Adrenal gland (tissue), 12 donors: Measurements from ENCODE around the gene PTCD1. TPM values are rescaled to one million over a fixed set of nuclear protein-coding genes. Genes with fewer than 3 reads are reported as not detected.
A peak's percentile ranks its signal among the peaks of the same experiment; 100 is the strongest.
"Not testable (repeated sequence)": the region's sequence is repeated elsewhere in the genome, so short reads cannot be mapped to it uniquely, and the experiment has no call there.

Source experiments
- DNase-seq, 7 donors: peaks; one replicate each; pipeline ENCODE4 v3.0.0-alpha.2; 2019 to 2020
- H3K27ac ChIP-seq, 5 donors: fragments of 200-600 bp; sonication (generic) in 4 of 5; 1 replicate in 3 of 5; 2 replicates in 2 of 5; pipeline versions ENCODE4 v1.5.1 to v1.8.0; 2016 to 2020; ENCODE audit warnings: mild to moderate bottlenecking in 1 of 5
- H3K27me3 ChIP-seq: fragments of 200-600 bp; 2 replicates; pipeline ENCODE4 v1.8.0; 2021
- H3K36me3 ChIP-seq, 2 donors: fragments of 200-600 bp; replicated peaks in 1 of 2; 1 replicate in 1 of 2; 2 replicates in 1 of 2; pipeline versions ENCODE4 v1.5.1 to v1.8.0; 2018 to 2022
- H3K4me1 ChIP-seq, 2 donors: fragments of 200-600 bp; replicated peaks in 1 of 2; 1 replicate in 1 of 2; 2 replicates in 1 of 2; pipeline versions ENCODE4 v1.5.1 to v1.8.0; 2018 to 2021
- H3K4me3 ChIP-seq, 4 donors: fragments of 200-600 bp; sonication (generic) in 3 of 4; one replicate each; pipeline ENCODE4 v1.5.1; 2016 to 2018
- H3K9me3 ChIP-seq, 3 donors: fragments of 200-600 bp; sonication (generic) in 1 of 3; replicated peaks in 1 of 3; 1 replicate in 2 of 3; 2 replicates in 1 of 3; pipeline versions ENCODE4 v1.5.1 to v1.8.0; 2016 to 2021
- POLR2A ChIP-seq, 2 donors: fragments of 450-650 bp; IDR thresholded peaks; one replicate each; pipeline ENCODE4 v1.6.1; 2017; ENCODE audit warnings: antibody characterized with exemption in 2 of 2, mild to moderate bottlenecking in 2 of 2, moderate library complexity in 1 of 2
- WGBS, 4 donors: extraction: QIAGEN DNeasy Blood & Tissue Kit in 2 of 4; methylation state at CpG; one replicate each; pipeline versions ENCODE4 v1.1.5 to v1.1.7; 2013 to 2017; 5-methylcytosine and 5-hydroxymethylcytosine counted together
- intact Hi-C, 2 donors: fragments of 100-400 bp; cut with DNase I; formaldehyde crosslinking; loops; one replicate each; pipeline versions ENCODE4 v1.14.1 to v1.15.0; 2022 to 2023
- polyA plus RNA-seq, 3 donors: library from polyadenylated mRNA; stranded (reverse); fragments of 200-250 nt in 2 of 3; fragments of 350-450 nt in 1 of 3; fragmentation: Illumina TruSeq in 1 of 3; extraction: RNeasy Lipid Tissue Mini Kit (QIAGEN cat#74804) in 1 of 3; gene quantifications; one replicate each; pipeline ENCODE4 v1.2.3, GENCODE V29; 2013 to 2014
- total RNA-seq, 9 donors: library from RNA; depleted of rRNA in 4 of 9; stranded (reverse); fragments of >200 nt in 4 of 9; fragments of 120-200 nt in 1 of 9; fragmentation: NEBNext Ultra II Directional in 1 of 9; extraction: Animal tissue kit (Norgen Biotek cat#: 25700) in 1 of 9; gene quantifications; one replicate each; pipeline versions ENCODE4 v1.1.0 to v1.2.4, GENCODE V29; 2013 to 2023
- TF ChIP-seq, protein P1 (sequence below), 6 experiments: fragments of 450-650 bp in 4 of 6; fragments of 200-600 bp in 2 of 6; sonication (generic) in 1 of 6; IDR thresholded peaks; 1 replicate in 5 of 6; 2 replicates in 1 of 6; pipeline versions ENCODE4 v1.5.1 to v1.8.0; 2016 to 2021; ENCODE audit warnings: antibody characterized with exemption in 6 of 6, mild to moderate bottlenecking in 2 of 6, moderate library complexity in 1 of 6
- donor health status: healthy with polysubstance abuse.
- donor health status: Bipolar disorder and iron deficiency.
- donor health status: DM: yes; HTN: yes; CAD: no.
- donor health status: DM: no; HTN: no; CAD: no.
- donor health status: DM: no; HTN: no; CAD: no.
- donor health status: DM: yes; HTN: yes; CAD: no.

PTCD1 gene
- total and polyA plus RNA-seq, 12 donors, result 2.5 to 9.2 (median 6.0) TPM

- intact Hi-C loops, result no loop called here
- Histone ChIP-seq H3K27ac (peak overlapping the region in 2 of 5 donors; percentile 69 to 79), H3K4me3 (no peak overlapping the region), H3K4me1 (peaks cover 12 to 17% of the 10 kb centered on the region in 2 donors), H3K36me3 (peaks cover 0 to 74% of the 10 kb centered on the region in 2 donors), H3K27me3 (no peaks in the 10 kb centered on the region), H3K9me3 (no peaks in the 10 kb centered on the region)
- DNase-seq, result no peak
- TF ChIP-seq, protein P1, sequence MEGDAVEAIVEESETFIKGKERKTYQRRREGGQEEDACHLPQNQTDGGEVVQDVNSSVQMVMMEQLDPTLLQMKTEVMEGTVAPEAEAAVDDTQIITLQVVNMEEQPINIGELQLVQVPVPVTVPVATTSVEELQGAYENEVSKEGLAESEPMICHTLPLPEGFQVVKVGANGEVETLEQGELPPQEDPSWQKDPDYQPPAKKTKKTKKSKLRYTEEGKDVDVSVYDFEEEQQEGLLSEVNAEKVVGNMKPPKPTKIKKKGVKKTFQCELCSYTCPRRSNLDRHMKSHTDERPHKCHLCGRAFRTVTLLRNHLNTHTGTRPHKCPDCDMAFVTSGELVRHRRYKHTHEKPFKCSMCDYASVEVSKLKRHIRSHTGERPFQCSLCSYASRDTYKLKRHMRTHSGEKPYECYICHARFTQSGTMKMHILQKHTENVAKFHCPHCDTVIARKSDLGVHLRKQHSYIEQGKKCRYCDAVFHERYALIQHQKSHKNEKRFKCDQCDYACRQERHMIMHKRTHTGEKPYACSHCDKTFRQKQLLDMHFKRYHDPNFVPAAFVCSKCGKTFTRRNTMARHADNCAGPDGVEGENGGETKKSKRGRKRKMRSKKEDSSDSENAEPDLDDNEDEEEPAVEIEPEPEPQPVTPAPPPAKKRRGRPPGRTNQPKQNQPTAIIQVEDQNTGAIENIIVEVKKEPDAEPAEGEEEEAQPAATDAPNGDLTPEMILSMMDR (IDR thresholded peaks at IDR 0.05), result no peak
- no peak for TF ChIP-seq POLR2A (IDR thresholded peaks at IDR 0.05)
- WGBS, 4 donors, result 85 to 93% (median 90%) methylated on average over 5 to 8 of the region's 8 CpGs
Observed at GRCh38 chr7:99392046-99392445, 46.6 kb downstream of the PTCD1 start.

- 67 to 84% (median 71%) methylated on average over 17 to 23 of the region's 23 CpGs for WGBS, 4 donors
- no peaks in the 10 kb centered on the region for H3K27me3 ChIP-seq
- DNase-seq, result peak in 5 of 7 donors; percentile 52 to 63 (median 53)
- TF ChIP-seq POLR2A (IDR thresholded peaks at IDR 0.05), result no peak
- TF ChIP-seq, protein P1 (IDR thresholded peaks at IDR 0.05), result no peak
- H3K9me3 ChIP-seq, result no peaks in the 10 kb centered on the region
- peaks cover 12 to 17% of the 10 kb centered on the region in 2 donors for H3K4me1 ChIP-seq
- peaks cover 0 to 78% of the 10 kb centered on the region in 2 donors for H3K36me3 ChIP-seq
- H3K4me3 ChIP-seq, result no peak overlapping the region
- intact Hi-C loops, result no loop called here
- peak overlapping the region in 1 of 5 donors; percentile 1 for H3K27ac ChIP-seq
Observed at GRCh38 chr7:99390941-99391602, 47.5 kb downstream of the PTCD1 start.

DNA sequence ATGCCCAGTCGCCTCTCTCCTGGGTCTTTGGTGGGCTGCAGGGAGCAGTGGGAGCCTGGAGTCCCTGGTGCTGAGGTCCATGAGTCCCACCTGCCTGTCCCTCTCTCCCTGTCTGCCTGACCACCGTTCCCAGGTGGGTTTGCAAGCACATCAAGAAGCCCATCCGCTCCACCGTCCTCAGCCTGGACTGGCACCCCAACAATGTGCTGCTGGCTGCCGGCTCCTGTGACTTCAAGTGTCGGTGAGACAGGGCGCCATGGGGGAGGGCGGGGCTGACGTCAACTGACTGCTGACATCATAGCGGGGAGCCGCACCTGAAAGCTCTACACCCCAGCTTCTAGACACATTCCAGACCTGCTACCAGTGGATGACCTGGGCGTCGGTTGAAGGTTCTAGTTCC is 48.8 kb downstream of the PTCD1 start:
- peaks cover 12 to 17% of the 10 kb centered on the region in 2 donors for H3K4me1 ChIP-seq
- no peaks in the 10 kb centered on the region for H3K9me3 ChIP-seq
- H3K4me3 ChIP-seq, result no peak overlapping the region
- WGBS, 4 donors, result 91 to 96% (median 93%) methylated on average over 9 to 13 of the region's 13 CpGs
- no peak overlapping the region for H3K27ac ChIP-seq
- DNase-seq, result no peak
- TF ChIP-seq POLR2A (IDR thresholded peaks at IDR 0.05), result no peak
- TF ChIP-seq, protein P1 (IDR thresholded peaks at IDR 0.05), result no peak
- intact Hi-C loops, result no loop called here
- H3K36me3 ChIP-seq, result peaks cover 0 to 65% of the 10 kb centered on the region in 2 donors
- H3K27me3 ChIP-seq, result no peaks in the 10 kb centered on the region

DNA sequence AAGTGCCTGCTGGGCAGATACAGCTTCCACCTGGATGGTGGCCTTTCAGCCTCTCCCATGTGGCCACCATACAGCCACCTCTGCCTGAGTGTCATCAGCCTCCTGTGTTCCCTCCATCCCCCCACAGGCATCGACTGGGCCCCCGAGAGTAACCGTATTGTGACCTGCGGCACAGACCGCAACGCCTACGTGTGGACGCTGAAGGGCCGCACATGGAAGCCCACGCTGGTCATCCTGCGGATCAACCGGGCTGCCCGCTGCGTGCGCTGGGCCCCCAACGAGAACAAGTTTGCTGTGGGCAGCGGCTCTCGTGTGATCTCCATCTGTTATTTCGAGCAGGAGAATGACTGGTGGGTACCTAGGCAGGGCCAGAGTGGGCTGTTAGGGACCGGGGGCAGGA is 50.7 kb downstream of the PTCD1 start:
- 91 to 97% (median 94%) methylated on average over 15 to 20 of the region's 20 CpGs for WGBS, 4 donors
- Histone ChIP-seq H3K4me1 (peaks cover 5 to 9% of the 10 kb centered on the region in 2 donors), H3K27me3 (no peaks in the 10 kb centered on the region), H3K4me3 (no peak overlapping the region), H3K27ac (no peak overlapping the region), H3K9me3 (no peaks in the 10 kb centered on the region), H3K36me3 (peaks cover 0 to 58% of the 10 kb centered on the region in 2 donors)
- intact Hi-C loops, result no loop called here
- no peak for DNase-seq
- TF ChIP-seq, protein P1 (IDR thresholded peaks at IDR 0.05), result no peak
- no peak for TF ChIP-seq POLR2A (IDR thresholded peaks at IDR 0.05)

DNA sequence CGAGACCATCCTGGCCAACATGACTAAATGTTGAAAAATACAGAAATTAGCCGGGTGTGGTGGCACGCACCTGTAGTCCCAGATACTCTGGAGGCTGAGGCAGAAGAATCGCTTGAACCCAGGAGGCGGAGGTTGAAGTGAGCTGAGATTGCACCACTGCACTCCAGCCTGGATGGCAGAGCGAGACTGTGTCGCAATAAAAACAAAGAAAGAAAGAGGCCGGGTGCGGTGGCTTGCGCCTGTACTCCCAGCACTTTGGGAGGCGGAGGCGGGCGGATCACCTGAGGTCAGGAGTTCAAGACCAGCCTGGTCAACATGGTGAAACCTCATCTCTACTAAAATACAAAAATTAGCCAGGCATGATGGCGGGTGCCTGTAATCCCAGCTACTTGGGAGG is 51.4 kb downstream of the PTCD1 start:
- H3K4me1 ChIP-seq, H3K4me3 ChIP-seq, H3K27me3 ChIP-seq, H3K9me3 ChIP-seq, H3K27ac ChIP-seq, intact Hi-C loops, DNase-seq: not testable (repeated sequence)
- peaks cover 0 to 58% of the 10 kb centered on the region in 2 donors for H3K36me3 ChIP-seq
- 84 to 94% (median 91%) methylated on average over 14 of the region's 14 CpGs for WGBS, 4 donors
